Memory B cell (primary cell): ENCODE results near the gene TTLL11.
"Not testable (repeated sequence)": the region's sequence is repeated elsewhere in the genome, so short reads cannot be mapped to it uniquely, and the experiment has no call there.

ENCODE experiments used
- ATAC-seq: fragments of 150-1000 bp; cut with Tn5 transposase; 2 replicates; pipeline ENCODE4 v1.10.0; 2021; ENCODE audit warnings: low read depth, mild to moderate bottlenecking, moderate library complexity
- DNase-seq, 2 donors: peaks; one replicate each; pipeline ENCODE4 v3.0.0; 2022; ENCODE audit warnings: low spot score in 2 of 2
- H3K27ac Mint-ChIP-seq: one replicate; pipeline ENCODE4 v1.8.0; 2022; ENCODE audit warnings: mild to moderate bottlenecking, moderate library complexity, mixed read lengths
- H3K27me3 Mint-ChIP-seq: one replicate; pipeline ENCODE4 v1.8.0; 2022; ENCODE audit warnings: mixed read lengths
- H3K36me3 Mint-ChIP-seq: one replicate; pipeline ENCODE4 v1.8.0; 2022; ENCODE audit warnings: mild to moderate bottlenecking, mixed read lengths
- H3K4me1 Mint-ChIP-seq: one replicate; pipeline ENCODE4 v1.8.0; 2022; ENCODE audit warnings: mixed read lengths
- H3K4me3 Mint-ChIP-seq: one replicate; pipeline ENCODE4 v1.8.0; 2022; ENCODE audit warnings: mild to moderate bottlenecking, moderate library complexity, mixed read lengths
- H3K9me3 Mint-ChIP-seq: one replicate; pipeline ENCODE4 v1.8.0; 2022; ENCODE audit warnings: mixed read lengths

Gene TTLL11

DNA sequence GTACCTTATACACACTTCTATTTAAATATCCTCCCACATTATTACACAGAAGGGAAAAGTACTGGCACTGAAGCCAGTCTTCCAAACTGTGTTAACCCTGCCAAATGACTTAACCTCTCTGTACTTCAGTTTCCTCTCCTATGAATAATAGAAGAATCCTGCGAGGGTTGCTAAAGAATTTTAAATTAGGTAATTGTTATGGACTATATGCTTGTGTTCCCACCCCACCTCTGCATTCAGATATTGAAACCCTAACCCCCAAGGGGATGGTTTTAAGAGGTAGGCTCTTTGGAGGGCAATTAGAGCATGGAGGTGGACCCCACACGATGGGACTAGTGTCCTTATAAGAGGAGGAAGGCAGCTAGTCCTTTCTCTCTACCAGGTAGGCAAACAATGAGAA lies 72.7 kb downstream of the TTLL11 start:
- Mint-ChIP-seq H3K4me3 (no peak overlapping the region), H3K36me3 (peaks cover 11% of the 10 kb centered on the region), H3K4me1 (no peaks in the 10 kb centered on the region), H3K27ac (no peak overlapping the region), H3K9me3 (peaks cover 4% of the 10 kb centered on the region), H3K27me3 (no peaks in the 10 kb centered on the region)
- no peak for DNase-seq
- ATAC-seq, result no peak

DNA sequence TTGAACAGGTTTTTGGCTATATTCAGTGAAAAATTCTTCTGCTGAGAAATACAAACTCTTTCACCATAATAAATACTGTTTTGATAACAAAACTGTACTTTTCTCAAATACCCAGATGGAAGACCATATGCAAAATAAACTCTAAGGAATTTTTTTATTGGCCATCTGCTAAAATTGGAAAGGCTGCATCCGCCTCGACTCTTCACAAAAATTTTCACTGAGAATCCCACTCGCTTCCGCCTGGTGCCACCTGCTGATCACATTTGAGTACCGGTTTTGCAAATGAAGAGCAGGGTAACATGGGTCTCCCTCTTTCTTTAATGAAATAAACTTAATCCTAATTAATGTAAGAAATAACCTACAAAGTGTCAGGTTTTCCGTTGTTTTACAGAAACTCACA lies 76.4 kb downstream of the TTLL11 start:
- ATAC-seq (no peak), DNase-seq (no peak)
- Mint-ChIP-seq H3K36me3 (peaks cover 3% of the 10 kb centered on the region), H3K4me3 (no peak overlapping the region), H3K9me3 (no peaks in the 10 kb centered on the region), H3K27me3 (no peaks in the 10 kb centered on the region), H3K27ac (no peak overlapping the region), H3K4me1 (no peaks in the 10 kb centered on the region)

DNA sequence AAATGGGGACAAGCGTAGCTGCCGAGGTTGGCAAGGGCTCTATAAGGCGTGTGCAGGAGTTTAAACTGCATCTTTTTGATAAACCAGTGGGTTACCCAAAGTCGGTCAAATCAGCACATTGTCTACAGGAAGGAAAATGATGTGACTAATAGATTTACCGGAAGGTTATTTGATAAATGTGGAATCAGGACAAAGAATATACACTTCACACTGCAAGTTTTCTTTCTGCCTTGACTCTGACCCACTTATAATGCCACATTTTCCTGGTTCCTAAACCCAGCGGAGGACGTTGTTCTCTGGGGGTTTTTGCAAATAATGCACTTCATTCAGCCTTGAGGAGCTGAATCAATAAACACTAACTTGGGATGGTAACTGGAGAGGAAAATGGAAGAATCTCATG lies 76.8 kb downstream of the TTLL11 start:
- ATAC-seq, result no peak
- Mint-ChIP-seq H3K4me3 (no peak overlapping the region), H3K27ac (no peak overlapping the region), H3K27me3 (no peaks in the 10 kb centered on the region), H3K36me3 (peaks cover 3% of the 10 kb centered on the region), H3K4me1 (no peaks in the 10 kb centered on the region), H3K9me3 (no peaks in the 10 kb centered on the region)
- DNase-seq, result no peak

DNA sequence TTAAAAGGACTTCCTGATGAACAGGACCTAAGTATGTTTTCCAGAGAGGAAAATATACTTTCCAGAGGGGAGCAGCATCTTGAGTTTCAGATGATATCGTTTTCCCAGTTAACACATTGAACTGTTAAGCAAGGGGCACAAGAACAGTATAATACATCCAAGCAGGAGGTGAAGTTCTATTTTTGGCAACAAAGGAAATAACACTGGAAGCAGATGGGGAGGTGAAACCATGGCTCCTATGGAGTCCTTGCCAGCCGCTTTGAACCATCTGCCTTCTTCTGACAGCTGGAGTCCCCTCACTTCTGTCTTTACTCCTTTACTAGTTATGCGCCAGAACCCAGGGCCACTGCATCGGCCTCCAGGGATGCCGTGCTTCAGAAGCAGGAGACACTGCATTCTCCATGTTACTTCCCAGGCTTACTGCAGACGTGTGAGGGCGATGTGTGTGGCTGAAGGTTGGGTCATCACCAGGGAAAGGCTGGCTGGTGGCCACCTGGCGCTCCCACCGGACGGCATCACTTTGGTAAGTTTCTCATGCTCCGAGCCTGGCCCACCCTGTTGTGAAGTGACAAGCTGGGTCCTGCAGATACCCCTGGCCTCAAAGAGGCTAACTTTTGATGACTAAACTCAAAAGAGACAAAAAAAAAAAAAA lies 77.8 kb downstream of the TTLL11 start:
- Mint-ChIP-seq H3K27me3 (no peaks in the 10 kb centered on the region), H3K36me3 (peaks cover 3% of the 10 kb centered on the region), H3K4me3 (no peak overlapping the region), H3K27ac (no peak overlapping the region), H3K9me3 (no peaks in the 10 kb centered on the region), H3K4me1 (no peaks in the 10 kb centered on the region)
- ATAC-seq, result no peak
- DNase-seq, result no peak

DNA sequence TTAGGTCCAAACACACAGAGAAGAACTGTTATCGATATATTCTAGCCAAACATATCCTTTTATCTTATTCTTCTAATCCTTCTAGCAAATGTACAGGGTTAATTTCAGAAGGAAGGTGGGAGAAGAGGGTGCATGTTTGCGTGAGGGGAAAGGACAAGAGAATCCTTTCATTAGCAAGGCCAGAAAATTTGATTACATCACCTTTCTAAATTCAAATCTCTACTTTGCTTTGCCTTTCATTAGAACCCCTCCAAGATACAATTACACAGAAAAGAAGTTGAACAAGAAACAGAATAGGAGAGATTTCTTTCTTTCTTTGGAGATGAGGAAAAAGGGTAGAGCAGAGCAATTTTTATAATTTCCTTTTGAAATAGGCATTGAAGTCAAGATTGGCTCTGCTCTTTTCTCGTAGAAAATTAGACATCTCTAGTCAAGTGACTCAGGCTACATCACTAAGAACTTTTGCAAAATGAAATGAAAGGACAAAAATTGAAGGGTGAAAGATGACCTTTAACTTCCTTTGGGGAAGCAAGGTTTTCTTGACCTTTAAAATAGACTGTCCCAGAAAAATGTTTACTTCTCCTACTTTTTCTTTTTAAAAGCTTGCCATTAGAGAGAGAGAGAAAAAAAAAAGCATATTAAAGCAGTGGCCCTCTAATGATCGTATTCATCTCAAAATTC lies 81.2 kb downstream of the TTLL11 start:
- no peaks in the 10 kb centered on the region for H3K36me3 Mint-ChIP-seq
- H3K4me3 Mint-ChIP-seq, result no peak overlapping the region
- no peak overlapping the region for H3K27ac Mint-ChIP-seq
- H3K27me3 Mint-ChIP-seq, result no peaks in the 10 kb centered on the region
- ATAC-seq (no peak), DNase-seq (no peak)
- no peaks in the 10 kb centered on the region for H3K9me3 Mint-ChIP-seq
- no peaks in the 10 kb centered on the region for H3K4me1 Mint-ChIP-seq

DNA sequence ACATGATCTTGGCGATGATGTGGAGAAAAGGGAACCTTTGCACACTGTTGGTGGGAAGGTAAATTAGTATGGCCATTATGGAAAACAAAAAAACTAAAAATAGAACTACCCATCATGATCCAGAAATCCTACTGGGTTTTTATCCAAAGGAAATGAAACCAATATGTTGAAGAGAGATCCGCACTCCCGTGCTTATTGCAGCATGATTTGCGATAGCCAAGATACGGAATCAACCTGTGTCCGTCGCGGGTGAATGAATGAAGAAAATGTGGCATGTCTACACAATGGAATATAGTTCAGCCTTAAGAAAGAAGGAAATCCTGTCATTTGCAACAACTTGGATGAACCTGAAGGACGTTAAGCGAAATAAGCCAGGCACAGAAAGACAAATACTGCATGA lies 84.5 kb downstream of the TTLL11 start:
- no peaks in the 10 kb centered on the region for H3K36me3 Mint-ChIP-seq
- ATAC-seq (no peak), DNase-seq (no peak)
- no peaks in the 10 kb centered on the region for H3K9me3 Mint-ChIP-seq
- H3K27ac Mint-ChIP-seq, result no peak overlapping the region
- H3K4me1 Mint-ChIP-seq, result no peaks in the 10 kb centered on the region
- no peak overlapping the region for H3K4me3 Mint-ChIP-seq
- H3K27me3 Mint-ChIP-seq, result no peaks in the 10 kb centered on the region

DNA sequence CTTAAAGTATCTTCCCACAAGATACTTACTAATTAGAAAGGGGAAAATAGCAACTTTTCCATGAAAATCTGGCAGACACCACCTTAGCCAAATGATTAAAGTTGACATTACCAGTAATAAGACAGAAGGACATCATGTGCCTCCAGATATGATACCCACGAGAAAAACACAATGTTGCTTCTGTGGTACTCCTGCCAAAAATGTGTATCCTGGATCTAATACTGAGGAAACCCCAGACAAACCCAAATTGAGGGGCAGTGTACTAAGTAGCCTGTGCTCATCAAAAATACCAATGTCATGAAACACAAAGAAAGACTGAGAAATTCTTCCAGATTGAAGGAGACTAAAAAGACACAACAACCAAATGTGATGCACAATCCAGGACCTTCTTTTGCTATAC lies 85.3 kb downstream of the TTLL11 start:
- H3K36me3 Mint-ChIP-seq, result no peaks in the 10 kb centered on the region
- H3K27me3 Mint-ChIP-seq, result no peaks in the 10 kb centered on the region
- no peak overlapping the region for H3K27ac Mint-ChIP-seq
- no peak overlapping the region for H3K4me3 Mint-ChIP-seq
- DNase-seq, result no peak
- H3K9me3 Mint-ChIP-seq, result no peaks in the 10 kb centered on the region
- no peaks in the 10 kb centered on the region for H3K4me1 Mint-ChIP-seq
- no peak for ATAC-seq

DNA sequence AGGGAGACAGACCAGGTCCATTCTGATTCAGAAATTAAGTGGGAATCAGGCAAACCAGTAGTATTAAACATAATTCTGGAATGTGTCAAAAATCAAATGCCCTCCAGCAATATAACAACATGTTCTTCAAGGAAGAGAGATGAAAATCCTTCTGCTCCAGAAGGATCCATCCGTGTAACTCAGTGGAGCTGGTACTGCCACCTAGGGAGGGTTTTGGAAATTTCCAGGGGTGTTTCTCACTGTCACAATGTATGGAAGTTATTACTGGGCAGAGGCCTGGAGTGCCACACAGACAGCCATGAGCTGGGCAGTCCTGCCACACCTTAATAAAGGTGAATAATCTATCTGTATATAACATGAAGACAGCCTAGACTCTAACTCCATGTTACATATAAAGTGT lies 87.5 kb downstream of the TTLL11 start:
- no peaks in the 10 kb centered on the region for H3K36me3 Mint-ChIP-seq
- ATAC-seq (no peak), DNase-seq (no peak)
- H3K4me1 Mint-ChIP-seq, result no peaks in the 10 kb centered on the region
- no peaks in the 10 kb centered on the region for H3K27me3 Mint-ChIP-seq
- H3K4me3 Mint-ChIP-seq, result no peak overlapping the region
- H3K9me3 Mint-ChIP-seq, result no peaks in the 10 kb centered on the region
- no peak overlapping the region for H3K27ac Mint-ChIP-seq

DNA sequence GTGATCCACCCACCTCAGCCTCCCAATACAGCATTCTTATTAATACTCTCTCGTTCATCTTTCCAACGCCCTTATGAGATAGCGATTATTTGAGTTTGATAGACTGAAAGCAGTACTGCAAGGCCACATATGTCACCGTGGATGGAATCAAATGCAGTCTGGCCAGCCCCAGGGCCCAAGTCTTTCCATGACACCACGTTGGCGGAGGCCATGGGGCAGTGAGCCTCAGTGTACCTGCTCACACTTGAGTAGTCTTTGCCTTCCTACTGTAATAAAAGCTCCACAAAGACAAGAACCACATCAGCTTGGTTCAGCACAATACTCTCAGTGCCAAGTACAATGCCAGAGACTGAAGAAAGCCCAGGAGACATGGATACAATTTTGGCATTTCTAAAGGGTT lies 88.5 kb downstream of the TTLL11 start:
- no peak overlapping the region for H3K27ac Mint-ChIP-seq
- no peaks in the 10 kb centered on the region for H3K9me3 Mint-ChIP-seq
- no peak overlapping the region for H3K4me3 Mint-ChIP-seq
- no peak for DNase-seq
- no peaks in the 10 kb centered on the region for H3K4me1 Mint-ChIP-seq
- H3K27me3 Mint-ChIP-seq, result no peaks in the 10 kb centered on the region
- no peak for ATAC-seq
- H3K36me3 Mint-ChIP-seq, result no peaks in the 10 kb centered on the region

DNA sequence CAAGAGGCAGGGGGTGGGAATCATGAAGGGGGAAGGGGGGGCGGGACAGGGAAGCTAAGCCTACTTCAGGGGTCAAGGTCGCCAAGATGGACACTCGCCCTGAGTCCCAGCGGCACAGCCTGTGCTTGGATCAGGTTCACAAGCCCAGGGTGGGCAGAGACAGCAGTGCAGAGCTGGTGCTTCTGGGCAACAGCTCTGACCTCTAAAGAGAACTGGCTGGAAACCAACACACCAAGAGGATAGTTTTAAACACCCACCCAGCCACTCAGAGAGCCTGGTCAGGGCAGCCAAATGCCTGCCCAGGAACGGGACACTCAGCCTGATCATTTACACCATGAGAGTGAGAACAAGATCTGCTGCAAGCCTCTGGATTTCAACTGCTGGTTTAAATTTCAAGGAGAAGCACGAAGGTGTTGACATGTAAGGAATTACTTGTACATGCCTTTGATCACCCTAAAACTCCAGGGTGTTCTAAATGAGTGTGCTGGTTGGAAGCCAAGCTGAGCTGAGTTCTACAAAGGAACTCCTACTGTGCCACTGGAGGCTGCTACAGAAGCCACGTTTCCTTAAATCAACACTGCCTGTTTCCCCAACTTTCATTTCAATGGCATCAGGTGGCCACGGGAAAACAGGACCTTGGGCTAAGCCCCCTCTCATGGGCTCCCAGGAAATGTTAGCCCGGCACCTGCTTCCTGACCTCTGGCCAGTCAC lies 91.5 kb downstream of the TTLL11 start:
- no peak overlapping the region for H3K27ac Mint-ChIP-seq
- H3K27me3 Mint-ChIP-seq, result no peaks in the 10 kb centered on the region
- DNase-seq (no peak), ATAC-seq (no peak)
- no peaks in the 10 kb centered on the region for H3K4me1 Mint-ChIP-seq
- no peak overlapping the region for H3K4me3 Mint-ChIP-seq
- no peaks in the 10 kb centered on the region for H3K9me3 Mint-ChIP-seq
- H3K36me3 Mint-ChIP-seq, result no peaks in the 10 kb centered on the region

DNA sequence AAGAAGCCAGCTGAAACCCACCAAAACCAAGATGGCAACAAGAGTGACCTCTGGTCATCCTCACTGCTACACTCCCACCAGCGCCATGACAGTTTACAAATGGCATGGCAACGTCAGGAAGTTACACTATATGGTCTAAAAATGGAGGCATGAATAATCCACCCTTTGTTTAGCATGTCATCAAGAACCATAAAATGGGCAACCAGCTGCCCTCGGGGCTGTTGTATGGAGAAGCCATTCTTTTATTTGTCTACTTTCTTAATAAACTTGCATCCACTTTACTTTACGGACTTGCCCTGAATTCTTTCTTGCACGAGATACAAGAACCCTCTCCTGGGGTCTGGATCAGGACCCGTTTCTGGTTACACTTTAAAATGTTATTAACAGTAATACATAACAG lies 92.6 kb downstream of the TTLL11 start:
- H3K27ac Mint-ChIP-seq, DNase-seq, ATAC-seq, H3K9me3 Mint-ChIP-seq, H3K36me3 Mint-ChIP-seq, H3K4me3 Mint-ChIP-seq, H3K27me3 Mint-ChIP-seq, H3K4me1 Mint-ChIP-seq: not testable (repeated sequence)

DNA sequence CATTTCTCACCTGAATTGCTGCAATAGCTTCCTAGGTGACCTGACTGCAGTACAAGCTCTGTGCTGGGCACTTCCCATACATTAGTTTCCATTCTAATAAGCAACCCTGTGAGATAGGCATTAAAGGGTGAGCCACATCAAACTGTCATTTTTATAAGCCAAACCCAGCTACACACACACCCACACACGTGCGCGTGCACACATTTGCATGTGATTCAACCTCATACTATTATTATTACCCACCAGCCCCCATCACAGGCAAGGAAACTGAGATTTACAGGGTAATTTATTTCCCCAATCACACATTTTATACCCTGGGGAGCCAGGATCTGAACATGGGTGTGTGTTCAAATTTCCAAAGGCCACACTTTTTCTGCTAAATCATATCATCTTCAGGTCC lies 93.6 kb downstream of the TTLL11 start:
- Mint-ChIP-seq H3K27ac (no peak overlapping the region), H3K36me3 (no peaks in the 10 kb centered on the region), H3K9me3 (no peaks in the 10 kb centered on the region), H3K4me3 (no peak overlapping the region), H3K4me1 (no peaks in the 10 kb centered on the region), H3K27me3 (no peaks in the 10 kb centered on the region)
- no peak for DNase-seq
- ATAC-seq, result no peak

DNA sequence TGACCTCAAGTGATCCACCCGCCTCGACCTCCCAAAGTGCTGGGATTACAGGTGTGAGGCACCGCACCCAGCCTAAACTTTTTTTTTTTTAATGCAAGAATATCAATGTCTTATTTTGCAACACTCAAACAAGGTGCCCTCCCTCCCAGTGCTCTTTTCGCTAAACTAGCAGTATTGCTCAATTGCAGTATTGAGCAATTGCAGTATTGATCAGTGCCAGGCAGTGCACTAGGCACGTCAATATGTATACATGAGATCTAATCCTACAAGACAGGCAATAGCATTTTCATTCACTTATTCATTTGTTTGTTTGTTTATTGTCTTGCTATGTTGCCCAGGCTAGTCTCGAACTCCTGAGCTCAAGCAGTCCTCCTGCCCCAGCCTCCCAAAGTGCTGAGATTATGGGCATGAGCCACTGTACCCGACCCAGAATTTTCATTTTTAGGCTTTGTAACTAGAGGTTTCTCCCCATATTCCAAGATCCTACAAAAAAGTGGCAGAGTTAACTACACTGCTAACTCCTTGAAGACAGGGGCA lies 94.5 kb downstream of the TTLL11 start:
- Mint-ChIP-seq H3K9me3 (no peaks in the 10 kb centered on the region), H3K4me3 (no peak overlapping the region), H3K4me1 (no peaks in the 10 kb centered on the region), H3K27ac (no peak overlapping the region), H3K36me3 (no peaks in the 10 kb centered on the region), H3K27me3 (no peaks in the 10 kb centered on the region)
- no peak for ATAC-seq
- DNase-seq, result no peak

DNA sequence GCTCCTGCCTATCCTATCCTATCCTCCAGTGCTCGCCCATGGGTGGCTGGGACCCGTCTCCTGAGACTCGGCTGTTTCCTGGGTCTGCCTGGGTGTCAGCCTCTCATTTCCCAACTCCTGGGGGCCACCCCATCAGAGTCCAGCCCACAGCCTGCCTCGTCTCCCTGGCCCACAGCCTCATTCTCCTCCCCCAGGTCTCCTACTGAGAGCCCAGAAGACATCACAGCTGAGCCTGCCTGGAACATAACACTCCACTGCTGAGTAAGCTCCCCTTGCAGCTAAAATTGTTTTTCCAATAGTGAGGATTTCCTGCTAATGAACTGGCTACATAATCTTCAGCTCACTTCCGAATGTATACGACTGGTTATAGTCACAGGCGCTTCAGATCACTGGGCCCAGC lies 95.3 kb downstream of the TTLL11 start:
- Mint-ChIP-seq H3K4me1 (no peaks in the 10 kb centered on the region), H3K4me3 (no peak overlapping the region), H3K27ac (no peak overlapping the region), H3K27me3 (no peaks in the 10 kb centered on the region), H3K9me3 (no peaks in the 10 kb centered on the region), H3K36me3 (no peaks in the 10 kb centered on the region)
- ATAC-seq (no peak), DNase-seq (no peak)
